Effector memory CD4-positive, alpha-beta T cell (primary cell): Measurements from ENCODE around the gene SOBP.
"Not testable (repeated sequence)": the region's sequence is repeated elsewhere in the genome, so short reads cannot be mapped to it uniquely, and the experiment has no call there.

Source experiments
- DNase-seq, 3 donors: peaks; one replicate each; pipeline ENCODE4 v3.0.0-alpha.2; 2020
- H3K27ac ChIP-seq: 2 replicates; pipeline ENCODE4 v1.7.0; 2013; ENCODE audit warnings: mild to moderate bottlenecking, low read length, moderate library complexity; ENCODE audit not compliant: insufficient read depth, poor library complexity, severe bottlenecking
- H3K27me3 ChIP-seq: replicated peaks from 2 replicates; pipeline ENCODE4 v1.7.0; 2013; ENCODE audit warnings: mild to moderate bottlenecking, low read length; ENCODE audit not compliant: insufficient read depth, control insufficient read depth, poor library complexity, severe bottlenecking
- H3K36me3 ChIP-seq: 2 replicates; pipeline ENCODE4 v1.7.0; 2013; ENCODE audit warnings: mild to moderate bottlenecking, low read length, moderate library complexity; ENCODE audit not compliant: control insufficient read depth, insufficient read depth
- H3K4me1 ChIP-seq: 2 replicates; pipeline ENCODE4 v1.7.0; 2013; ENCODE audit warnings: low read length, mild to moderate bottlenecking; ENCODE audit not compliant: control insufficient read depth, insufficient read depth, poor library complexity, severe bottlenecking
- H3K4me3 ChIP-seq: 2 replicates; pipeline ENCODE4 v1.7.0; 2013; ENCODE audit warnings: low read length, low read depth, mild to moderate bottlenecking; ENCODE audit not compliant: insufficient read depth, poor library complexity, severe bottlenecking
- H3K9me3 ChIP-seq: 2 replicates; pipeline ENCODE4 v1.7.0; 2013; ENCODE audit warnings: mild to moderate bottlenecking, low read length, moderate library complexity; ENCODE audit not compliant: control insufficient read depth

Gene SOBP

GRCh38 chr6:107459283-107460082, 30.4 kb upstream of the SOBP start, which contains the start of gene PDSS2:
Gene PDSS2, minus strand, starts transcription at chr6:107459564. Its CDS starts 279 bp downstream, at chr6:107459285.
- peak; percentile 85 to 94 (median 94) for DNase-seq
- peaks cover 6% of the 10 kb centered on the region for H3K4me1 ChIP-seq
- peak within 1 kb of the TSS; percentile 83 for H3K4me3 ChIP-seq
- peak within 1 kb of the TSS; percentile 59 for H3K27ac ChIP-seq
- H3K36me3 ChIP-seq: no peaks in the 10 kb centered on the region
- H3K9me3 ChIP-seq: no peaks in the 10 kb centered on the region
- H3K27me3 ChIP-seq: no peaks in the 10 kb centered on the region

GRCh38 chr6:107460083-107460631, 29.8 kb upstream of the SOBP start:
- peaks cover 6% of the 10 kb centered on the region for H3K4me1 ChIP-seq
- H3K27ac ChIP-seq: peak overlapping the region; percentile 59
- H3K9me3 ChIP-seq: no peaks in the 10 kb centered on the region
- H3K36me3 ChIP-seq: no peaks in the 10 kb centered on the region
- peak overlapping the region; percentile 83 for H3K4me3 ChIP-seq
- no peaks in the 10 kb centered on the region for H3K27me3 ChIP-seq
- no peak for DNase-seq

- Histone ChIP-seq H3K4me1 (no peaks in the 10 kb centered on the region), H3K9me3 (no peaks in the 10 kb centered on the region), H3K36me3 (no peaks in the 10 kb centered on the region), H3K27ac (no peak overlapping the region), H3K27me3 (no peaks in the 10 kb centered on the region), H3K4me3 (no peak overlapping the region)
- DNase-seq: no peak
These were observed 23.9 kb upstream of the SOBP start for GRCh38 chr6:107466062-107466461.

GRCh38 chr6:107470364-107470763, 19.6 kb upstream of the SOBP start:
- no peaks in the 10 kb centered on the region for H3K4me1 ChIP-seq
- no peaks in the 10 kb centered on the region for H3K9me3 ChIP-seq
- no peaks in the 10 kb centered on the region for H3K36me3 ChIP-seq
- DNase-seq: no peak
- H3K4me3 ChIP-seq: no peak overlapping the region
- H3K27me3 ChIP-seq: no peaks in the 10 kb centered on the region
- H3K27ac ChIP-seq: no peak overlapping the region

GRCh38 chr6:107473660-107474059, 16.3 kb upstream of the SOBP start:
- Histone ChIP-seq H3K9me3 (no peaks in the 10 kb centered on the region), H3K36me3 (no peaks in the 10 kb centered on the region), H3K27me3 (no peaks in the 10 kb centered on the region), H3K4me1 (no peaks in the 10 kb centered on the region), H3K27ac (no peak overlapping the region), H3K4me3 (no peak overlapping the region)
- no peak for DNase-seq

- DNase-seq, H3K4me3 ChIP-seq, H3K27ac ChIP-seq, H3K36me3 ChIP-seq, H3K27me3 ChIP-seq, H3K4me1 ChIP-seq, H3K9me3 ChIP-seq: not testable (repeated sequence)
These were observed 14.6 kb upstream of the SOBP start for GRCh38 chr6:107475360-107475759.

- not testable (repeated sequence) for H3K4me1 ChIP-seq
These were observed 14.1 kb upstream of the SOBP start for GRCh38 chr6:107475826-107476225.

GRCh38 chr6:107479089-107479690, 10.7 kb upstream of the SOBP start:
- H3K36me3 ChIP-seq: no peaks in the 10 kb centered on the region
- H3K9me3 ChIP-seq: no peaks in the 10 kb centered on the region
- no peak overlapping the region for H3K4me3 ChIP-seq
- no peak overlapping the region for H3K27ac ChIP-seq
- H3K27me3 ChIP-seq: peaks cover 4% of the 10 kb centered on the region
- no peak for DNase-seq
- no peaks in the 10 kb centered on the region for H3K4me1 ChIP-seq

More at GRCh38 chr6:107475826-107476225, 14.1 kb upstream of the SOBP start:
- not testable (repeated sequence) for H3K36me3 ChIP-seq, H3K4me3 ChIP-seq, H3K9me3 ChIP-seq, DNase-seq, H3K27me3 ChIP-seq, H3K27ac ChIP-seq

- no peaks in the 10 kb centered on the region for H3K36me3 ChIP-seq
- H3K9me3 ChIP-seq: no peaks in the 10 kb centered on the region
- no peak overlapping the region for H3K4me3 ChIP-seq
- no peak for DNase-seq
- peaks cover 25% of the 10 kb centered on the region for H3K27me3 ChIP-seq
- H3K4me1 ChIP-seq: peaks cover 17% of the 10 kb centered on the region
- no peak overlapping the region for H3K27ac ChIP-seq
These were observed 4.8 kb upstream of the SOBP start for GRCh38 chr6:107485157-107485556.
